ENCODE results near the gene PXMP4.

GRCh38 chr20:33679758-33680485 lies 40.2 kb downstream of the PXMP4 start:
- TF ChIP-seq REST (IDR thresholded peaks at IDR 0.05; ENCODE audit: insufficient read depth in 1 of 2, low read depth in 2 of 2, low read length in 2 of 2) = no peak
- TF ChIP-seq TAF1 (IDR thresholded peaks at IDR 0.05; ENCODE audit: borderline replicate concordance, insufficient read depth, low read length) = no peak
- TF ChIP-seq POLR2AphosphoS5 (IDR thresholded peaks at IDR 0.05; ENCODE audit: low read depth, low read length) = no peak
- TF ChIP-seq SIN3A (IDR thresholded peaks at IDR 0.05; ENCODE audit: borderline replicate concordance, insufficient read depth, low read length) = no peak
- TF ChIP-seq FOXP2 (optimal IDR thresholded peaks at IDR 0.05; ENCODE audit: borderline replicate concordance, extremely low read depth, extremely low read length, insufficient read depth) = no peak

All from PFSK-1 (cell line).